DMS79 (cell line): ENCODE data around the gene SPATA46.
A peak's percentile ranks its signal among the peaks of the same experiment; 100 is the strongest.
"Not testable (repeated sequence)": the region's sequence is repeated elsewhere in the genome, so short reads cannot be mapped to it uniquely, and the experiment has no call there.

Source experiments
- DNase-seq: peaks from one replicate; lab custom pipeline; 2025; lab: John Stamatoyannopoulos, UW

SPATA46 gene

DNA sequence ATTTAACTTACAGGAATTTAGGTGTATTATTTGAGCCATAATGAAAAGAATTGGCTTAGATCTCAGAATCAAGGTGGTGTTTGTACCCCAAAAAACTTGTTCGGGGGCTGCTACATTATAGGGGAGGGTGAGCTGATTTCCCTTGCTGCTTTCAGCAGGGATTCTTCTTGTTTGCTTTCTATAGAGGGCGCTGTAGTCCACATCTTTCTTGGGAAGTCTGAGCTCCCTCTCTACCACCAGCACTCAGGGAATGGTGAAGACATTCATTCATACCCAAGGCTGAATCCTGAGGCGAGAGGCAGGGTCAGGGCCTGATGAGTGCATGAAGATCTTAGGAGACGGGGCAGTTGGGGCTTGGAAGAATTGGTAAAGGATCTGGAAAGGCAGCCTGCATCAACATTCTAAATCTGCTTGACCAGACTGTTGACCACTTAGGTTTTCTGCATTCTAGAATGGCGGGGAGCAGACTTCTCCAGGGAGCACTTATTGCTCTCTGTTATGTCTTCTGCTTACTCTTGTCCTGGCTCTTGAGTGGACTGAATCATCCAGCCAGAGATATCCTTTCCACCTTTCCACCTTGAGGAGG is 18.9 kb downstream of the SPATA46 start:
- no peak for DNase-seq

DNA sequence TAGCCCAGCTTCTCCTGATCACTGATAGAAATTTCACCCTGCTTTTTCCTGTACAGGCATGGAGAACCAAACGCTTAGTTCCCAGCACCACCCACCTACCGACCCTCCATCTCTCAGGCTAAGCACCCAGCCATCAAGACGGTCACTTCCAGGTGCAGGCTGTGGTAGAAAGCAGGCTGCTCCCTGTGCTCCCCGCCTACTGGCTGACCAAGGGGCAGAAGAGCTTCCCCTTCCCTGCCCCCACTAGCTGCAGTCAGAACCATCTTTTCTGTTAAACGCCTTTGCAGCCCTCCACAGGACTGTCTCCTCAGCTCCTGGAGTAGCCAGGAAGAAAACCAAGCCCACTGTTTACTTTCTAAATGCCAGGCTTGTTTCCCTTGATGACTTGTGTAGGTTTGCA is 23.0 kb downstream of the SPATA46 start:
- no peak for DNase-seq

DNA sequence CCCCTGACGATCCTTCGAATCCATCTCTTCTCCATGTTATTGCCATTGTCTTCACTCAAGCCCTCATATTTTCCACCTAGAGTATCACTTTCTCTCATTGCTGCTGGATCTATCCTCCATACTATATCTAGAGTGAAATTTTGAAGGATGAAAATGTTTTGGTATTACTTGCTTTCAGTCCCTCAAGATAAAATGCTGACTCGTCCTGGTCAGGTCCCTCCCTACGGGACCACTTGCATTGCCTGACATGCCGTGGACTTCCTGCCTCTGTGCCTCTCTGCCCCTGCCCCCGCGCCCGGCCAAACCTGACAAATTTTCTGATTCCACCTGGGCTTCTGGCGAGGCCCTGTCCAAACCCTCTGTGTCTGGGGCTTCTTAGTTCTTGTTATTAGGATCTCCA is 23.6 kb downstream of the SPATA46 start:
- DNase-seq = no peak

DNA sequence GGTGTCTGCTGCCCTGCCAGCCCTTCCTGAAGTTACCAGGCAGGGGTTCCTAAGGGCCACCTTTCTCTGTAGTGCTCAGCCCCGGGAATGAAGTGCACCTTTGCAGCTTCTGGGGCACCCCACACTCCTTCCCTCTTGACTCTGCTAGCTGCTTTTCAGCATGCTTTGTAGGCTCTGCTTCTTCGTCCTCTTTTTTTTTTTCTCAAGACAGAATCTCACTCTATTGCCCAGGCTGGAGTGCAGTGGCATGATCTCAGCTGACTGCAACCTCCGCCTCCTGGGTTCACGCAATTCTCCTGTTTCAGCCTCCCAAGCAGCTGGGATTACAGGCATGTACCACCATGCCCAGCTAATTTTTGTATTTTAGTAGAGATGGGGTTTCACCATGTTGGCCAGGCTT is 24.8 kb downstream of the SPATA46 start:
- DNase-seq = not testable (repeated sequence)

DNA sequence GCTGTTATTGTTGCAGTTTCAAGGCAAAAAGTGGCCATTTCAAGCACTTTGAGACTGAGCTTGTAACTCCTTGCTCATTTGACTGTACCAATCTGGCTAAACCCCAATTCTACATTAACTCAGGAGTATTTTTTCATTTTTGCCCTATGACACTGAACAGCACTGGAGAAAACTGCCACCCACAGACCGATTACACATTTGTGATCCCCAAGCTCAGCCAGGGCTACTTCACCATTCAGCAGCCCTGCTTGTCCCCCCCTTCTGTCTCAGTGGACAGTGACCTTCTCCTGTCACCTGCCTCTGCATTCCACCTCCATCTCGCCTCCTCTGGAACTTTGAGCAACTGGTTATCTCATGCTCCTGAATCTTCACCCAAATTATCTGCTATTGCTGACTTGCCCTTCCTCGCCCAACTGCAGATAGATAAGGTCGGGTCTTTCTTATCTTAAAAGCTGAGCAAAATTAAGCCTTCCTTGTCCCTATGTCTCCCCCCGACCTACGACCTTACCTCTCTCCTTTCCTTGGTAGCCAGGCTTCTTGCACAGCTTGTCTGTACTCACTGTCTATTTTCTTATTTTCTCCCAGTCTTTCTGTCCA is 25.3 kb downstream of the SPATA46 start:
- no peak for DNase-seq

DNA sequence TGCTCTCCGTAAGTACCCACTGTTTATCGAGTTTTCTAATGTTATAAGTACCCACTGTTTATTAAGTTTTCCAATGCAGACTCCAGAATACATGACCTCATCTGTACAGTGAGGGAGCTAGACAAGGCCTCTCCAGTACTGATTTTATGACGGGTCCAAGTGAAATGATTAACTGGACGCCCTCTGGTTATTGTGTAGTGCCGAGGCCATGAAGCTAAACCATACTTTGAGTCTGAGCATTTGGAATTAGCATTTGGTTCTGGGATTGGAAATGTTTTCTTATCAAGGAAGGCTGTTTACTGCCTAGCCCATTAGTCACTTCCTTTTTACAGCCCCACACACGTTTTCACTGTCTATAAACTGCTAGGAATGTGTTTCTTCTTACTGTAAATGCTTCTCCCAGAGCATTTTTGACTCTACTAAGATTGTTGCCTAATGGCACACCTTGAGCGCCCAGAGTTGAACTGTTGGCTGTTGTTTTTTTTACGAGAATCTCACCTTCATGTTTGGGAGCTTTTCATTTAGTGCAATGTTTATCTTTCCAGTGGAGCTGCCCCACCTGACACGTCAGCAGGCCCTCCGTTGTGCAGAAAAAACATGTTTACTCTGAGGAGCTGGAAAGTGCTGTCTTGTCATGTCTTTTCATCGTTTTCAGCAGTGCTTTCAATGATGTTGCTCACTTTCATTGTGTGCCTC is 26.9 kb downstream of the SPATA46 start:
- DNase-seq = no peak

DNA sequence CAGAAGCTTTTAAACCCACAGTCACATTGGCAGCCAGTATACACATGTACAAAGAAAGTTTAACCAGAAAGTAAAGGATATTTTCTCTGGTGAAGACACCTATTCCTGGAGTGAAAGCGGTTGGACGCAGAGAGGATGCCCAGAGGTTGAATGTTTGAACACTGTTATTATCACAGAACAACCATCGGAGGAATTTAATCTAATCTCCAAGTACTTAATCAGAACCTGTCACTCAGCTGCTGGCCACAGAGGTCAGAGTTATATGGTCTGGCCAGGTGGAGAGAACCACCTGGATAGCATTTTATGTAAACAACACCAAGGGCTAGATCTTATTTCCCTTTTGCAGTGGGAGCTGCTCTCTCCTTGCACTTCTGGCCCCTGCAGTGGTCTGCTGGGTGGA is 29.4 kb downstream of the SPATA46 start:
- DNase-seq = no peak

DNA sequence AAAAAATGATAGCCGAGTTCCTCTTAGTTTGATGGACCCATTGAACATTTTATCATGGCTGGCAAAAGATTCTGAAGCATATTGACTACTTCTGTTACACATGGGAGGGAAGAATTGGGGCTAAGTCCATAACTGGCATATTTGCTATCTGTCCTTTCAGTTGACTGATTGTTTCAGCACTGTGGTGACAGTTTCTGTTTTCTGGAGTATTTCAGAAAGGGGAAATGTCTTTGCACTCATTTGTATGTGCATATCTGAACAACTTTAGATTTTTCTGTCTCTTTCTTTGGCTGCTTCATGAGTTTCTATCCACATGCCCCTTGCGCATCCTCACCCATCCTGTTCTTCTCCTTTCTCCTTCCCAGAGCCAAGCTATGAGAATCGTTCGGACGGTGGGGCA is 33.2 kb downstream of the SPATA46 start:
- no peak for DNase-seq

DNA sequence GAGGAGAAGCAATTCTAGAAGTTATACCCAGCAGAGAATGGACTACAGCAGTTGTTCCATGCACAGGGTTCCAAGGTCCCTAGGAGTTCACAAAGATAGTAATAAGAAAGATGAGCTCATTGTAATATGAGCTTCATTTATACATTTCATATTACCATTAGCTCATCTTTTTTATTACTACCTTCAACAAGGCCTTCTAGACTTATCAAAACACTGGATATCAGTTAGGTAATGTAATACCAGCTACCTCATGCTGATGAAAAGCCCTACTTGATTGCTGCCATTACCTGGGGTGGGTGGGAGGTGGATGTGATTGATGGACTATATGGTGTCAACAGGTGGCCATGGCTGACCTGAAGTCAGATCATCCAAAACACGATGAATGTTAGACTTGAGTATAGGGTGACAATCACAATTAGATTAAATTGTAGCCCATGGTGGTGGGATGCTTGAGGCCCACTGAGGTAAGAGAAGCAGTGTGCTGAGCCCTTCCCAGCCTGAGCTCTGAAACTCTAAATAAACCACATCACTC is 34.1 kb downstream of the SPATA46 start:
- no peak for DNase-seq

DNA sequence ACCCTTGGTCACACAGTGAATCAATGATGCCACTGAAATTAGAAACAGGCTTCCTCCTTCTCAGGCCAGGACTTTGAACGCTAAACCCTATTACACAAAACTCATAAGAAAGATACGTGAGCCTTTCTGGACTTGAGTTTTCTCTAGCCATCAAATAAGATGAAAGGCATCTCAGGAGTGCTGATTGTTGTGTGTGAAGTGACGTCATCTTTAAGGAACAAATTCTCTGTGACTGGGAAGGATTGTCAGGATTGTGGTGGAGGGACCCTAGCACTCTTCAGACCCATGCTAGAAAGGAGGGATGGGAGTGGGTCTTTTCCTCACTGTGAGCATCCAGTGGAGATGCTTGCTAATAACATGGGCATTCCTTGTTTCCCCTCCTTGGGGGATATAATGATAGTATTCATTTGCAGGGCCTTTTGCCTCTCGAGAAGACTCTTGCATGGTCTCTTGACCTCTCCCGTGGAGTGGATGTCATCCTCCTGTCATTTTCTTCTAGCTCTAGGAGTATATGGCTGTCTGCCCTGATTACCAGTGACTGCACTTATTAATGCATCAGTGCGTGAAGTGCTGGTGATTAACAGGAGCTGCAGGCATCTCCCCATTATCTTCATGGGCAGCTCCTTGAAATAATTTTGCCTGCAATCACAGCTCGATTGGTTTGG is 39.9 kb downstream of the SPATA46 start:
- no peak for DNase-seq

DNA sequence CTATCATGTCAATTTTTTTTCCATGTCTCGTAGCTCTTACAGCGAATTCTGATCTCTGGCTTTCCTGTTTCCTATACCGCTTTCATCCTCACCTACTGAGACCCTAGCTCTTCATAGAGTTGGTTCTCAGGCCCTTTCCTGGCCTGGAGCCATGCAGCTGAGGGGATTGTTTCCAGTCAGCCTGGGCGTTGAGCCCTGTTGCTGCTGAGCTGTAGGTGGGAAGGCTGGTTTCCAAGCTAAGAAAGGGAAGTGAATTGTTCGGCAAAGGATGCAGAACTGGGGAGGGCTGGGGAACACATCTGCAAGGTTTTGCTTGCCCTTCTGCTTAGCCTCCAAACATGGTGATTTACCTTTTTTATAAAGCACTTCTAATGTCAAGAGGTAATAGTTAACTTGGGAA is 41.5 kb downstream of the SPATA46 start:
- DNase-seq = no peak

DNA sequence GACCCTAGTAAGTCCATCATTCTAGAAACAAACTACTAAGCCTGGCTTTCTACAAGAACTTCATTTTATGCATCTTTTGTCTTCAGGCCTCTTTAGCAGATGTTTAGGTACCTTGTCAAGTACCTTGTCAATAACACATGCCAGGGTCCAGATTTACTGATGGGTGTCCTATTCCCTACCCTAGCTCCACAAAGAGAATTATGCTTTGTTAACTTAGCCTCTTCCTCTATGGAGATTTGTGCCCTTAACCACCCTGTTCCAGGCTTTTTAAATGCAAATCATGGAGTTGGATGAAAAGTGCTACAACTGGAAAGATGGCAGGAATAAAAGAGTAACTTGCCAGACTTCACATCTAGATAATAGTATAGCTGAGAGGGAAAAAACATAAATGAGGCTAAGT is 42.7 kb downstream of the SPATA46 start:
- no peak for DNase-seq

DNA sequence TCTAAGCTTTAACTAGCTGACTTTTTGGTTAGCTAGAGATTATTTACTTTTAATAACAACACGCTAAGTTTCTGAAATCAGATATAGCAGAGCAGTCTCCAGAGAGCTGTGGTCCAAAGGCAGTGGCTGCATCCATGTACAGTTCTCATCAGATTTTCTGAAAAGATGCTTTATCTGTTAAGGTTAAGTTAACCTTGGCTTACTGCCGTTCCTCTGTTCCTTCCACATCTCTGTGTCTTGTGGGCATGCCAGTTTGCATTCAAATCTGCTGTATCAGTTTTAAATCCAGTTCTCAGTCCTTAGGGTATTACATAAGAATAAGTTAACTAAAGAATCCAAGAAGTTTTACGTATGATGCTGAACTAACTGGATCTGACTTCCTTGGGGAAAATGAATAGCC is 46.8 kb downstream of the SPATA46 start:
- DNase-seq = no peak

DNA sequence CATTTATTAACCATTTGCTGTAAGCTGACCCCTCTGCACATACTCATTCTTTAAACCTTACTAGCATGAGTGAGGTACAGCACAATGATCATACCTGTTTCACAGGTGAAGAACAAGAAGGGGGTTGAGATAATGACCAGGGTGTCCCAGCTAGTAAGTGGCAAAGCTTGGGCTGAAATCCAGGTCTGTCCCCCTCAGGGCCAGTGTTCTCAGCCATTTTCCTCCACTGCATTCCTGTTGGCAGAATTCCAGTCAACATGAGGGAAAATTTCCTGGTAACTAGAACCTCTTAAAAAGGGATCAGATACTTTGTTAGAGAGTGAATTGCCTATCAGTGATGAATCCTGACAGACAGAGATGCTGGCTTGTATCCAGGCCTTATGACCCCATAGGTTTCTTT is 48.1 kb downstream of the SPATA46 start:
- DNase-seq = peak; percentile 34

DNA sequence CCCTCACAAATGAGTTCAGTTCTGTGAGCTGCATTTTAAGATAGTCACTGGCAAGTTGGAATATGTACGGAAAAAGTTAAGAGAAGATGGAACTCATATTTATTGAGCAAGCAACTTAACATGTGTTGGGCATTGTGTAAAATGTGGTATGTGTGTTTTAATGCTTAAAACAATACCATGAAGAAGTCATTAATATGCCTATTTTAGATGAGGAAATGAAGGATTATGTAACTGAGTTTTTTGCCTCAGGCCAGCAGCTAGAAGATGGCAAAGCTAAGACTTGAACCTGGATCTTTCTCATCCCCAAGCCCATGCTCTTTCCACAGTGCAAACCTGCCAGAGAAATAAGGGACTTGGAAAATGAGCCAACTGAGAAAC is 48.9 kb downstream of the SPATA46 start:
- DNase-seq = no peak

DNA sequence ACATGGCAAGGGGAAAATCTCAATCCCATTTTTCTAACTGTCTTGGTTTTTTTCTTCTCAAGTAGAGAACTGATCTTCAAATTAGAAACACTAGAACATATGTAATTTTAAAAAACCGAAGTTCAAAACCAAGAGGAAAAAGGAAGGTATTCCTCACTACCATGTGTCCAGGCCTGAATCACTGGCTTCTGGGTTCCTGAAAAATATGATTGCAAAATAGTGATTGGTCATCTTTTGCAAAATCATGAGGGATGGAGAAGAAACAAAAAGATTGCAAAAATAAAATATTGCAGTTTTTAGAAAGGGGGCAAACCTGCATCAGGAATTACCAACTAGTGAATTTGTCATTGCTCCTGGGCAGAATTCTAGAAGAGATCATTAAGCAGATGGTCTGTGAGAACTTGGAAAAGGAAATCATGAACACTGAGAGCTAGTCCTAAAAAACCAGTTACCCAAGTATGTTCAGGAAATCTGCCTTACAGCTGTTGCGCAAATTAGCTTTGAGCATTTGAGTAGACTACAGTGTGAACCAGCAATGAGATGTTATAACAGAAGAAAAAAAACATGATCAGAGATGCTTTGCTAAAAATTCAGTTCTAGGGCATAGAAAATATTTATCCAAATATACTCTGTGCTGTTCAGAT is 49.4 kb downstream of the SPATA46 start:
- no peak for DNase-seq

DNA sequence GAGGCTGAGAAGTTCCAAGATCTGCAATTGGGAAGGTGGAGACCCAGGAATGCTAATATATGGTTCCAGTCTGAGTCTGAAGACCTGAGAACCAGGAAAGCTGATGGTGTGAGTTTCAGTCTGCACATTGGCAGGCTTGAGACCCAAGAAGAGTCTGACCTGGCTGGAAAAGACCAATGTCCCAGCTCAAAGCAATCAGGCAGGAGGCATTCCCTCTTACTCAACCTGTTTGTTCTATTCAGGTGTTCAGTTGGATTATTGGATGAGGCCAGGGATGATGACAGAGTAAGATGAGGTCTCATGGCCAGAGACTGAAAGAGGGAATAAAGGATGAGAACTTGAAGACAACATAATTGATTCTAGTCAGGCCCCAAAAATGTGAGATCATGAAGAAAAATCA is 50.1 kb downstream of the SPATA46 start:
- DNase-seq = no peak

DNA sequence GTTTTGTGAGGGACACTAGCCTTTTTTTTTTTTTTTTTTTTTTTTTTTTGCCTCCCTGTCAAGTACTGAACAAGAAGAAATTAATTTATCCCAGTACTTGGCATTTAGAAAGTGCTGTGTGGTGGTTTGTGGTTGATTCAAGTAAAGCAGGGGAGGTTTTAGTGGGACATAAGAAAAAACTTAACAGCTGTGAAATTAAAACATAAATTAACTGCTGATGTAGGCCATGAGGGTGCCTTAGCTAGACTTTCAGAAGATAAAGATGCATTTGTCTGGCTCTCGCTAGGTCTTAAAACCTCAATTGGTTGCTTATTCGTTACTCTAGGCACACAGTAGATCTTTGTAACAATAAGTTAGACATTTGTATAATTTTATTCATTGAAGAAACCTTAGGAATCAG is 52.3 kb downstream of the SPATA46 start:
- DNase-seq = no peak
